Gastrocnemius medialis (tissue), 4 donors: ENCODE results near the gene SCARF2.

Experiments used
- POLR2A ChIP-seq, 2 donors: fragments of 450-650 bp; IDR thresholded peaks; one replicate each; pipeline ENCODE4 v1.6.1; 2017; ENCODE audit warnings: antibody characterized with exemption in 2 of 2, mild to moderate bottlenecking in 2 of 2, moderate library complexity in 2 of 2
- TF ChIP-seq, protein P1 (sequence below), 5 experiments: fragments of 450-650 bp in 3 of 5; fragments of 200-600 bp in 2 of 5; sonication (generic) in 2 of 5; IDR thresholded peaks in 4 of 5; conservative IDR thresholded peaks in 1 of 5; 1 replicate in 4 of 5; 2 replicates in 1 of 5; pipeline ENCODE4 v1.5.1; 2016 to 2019; ENCODE audit warnings: antibody characterized with exemption in 5 of 5, mild to moderate bottlenecking in 3 of 5, moderate library complexity in 3 of 5

- TF ChIP-seq, protein P1, sequence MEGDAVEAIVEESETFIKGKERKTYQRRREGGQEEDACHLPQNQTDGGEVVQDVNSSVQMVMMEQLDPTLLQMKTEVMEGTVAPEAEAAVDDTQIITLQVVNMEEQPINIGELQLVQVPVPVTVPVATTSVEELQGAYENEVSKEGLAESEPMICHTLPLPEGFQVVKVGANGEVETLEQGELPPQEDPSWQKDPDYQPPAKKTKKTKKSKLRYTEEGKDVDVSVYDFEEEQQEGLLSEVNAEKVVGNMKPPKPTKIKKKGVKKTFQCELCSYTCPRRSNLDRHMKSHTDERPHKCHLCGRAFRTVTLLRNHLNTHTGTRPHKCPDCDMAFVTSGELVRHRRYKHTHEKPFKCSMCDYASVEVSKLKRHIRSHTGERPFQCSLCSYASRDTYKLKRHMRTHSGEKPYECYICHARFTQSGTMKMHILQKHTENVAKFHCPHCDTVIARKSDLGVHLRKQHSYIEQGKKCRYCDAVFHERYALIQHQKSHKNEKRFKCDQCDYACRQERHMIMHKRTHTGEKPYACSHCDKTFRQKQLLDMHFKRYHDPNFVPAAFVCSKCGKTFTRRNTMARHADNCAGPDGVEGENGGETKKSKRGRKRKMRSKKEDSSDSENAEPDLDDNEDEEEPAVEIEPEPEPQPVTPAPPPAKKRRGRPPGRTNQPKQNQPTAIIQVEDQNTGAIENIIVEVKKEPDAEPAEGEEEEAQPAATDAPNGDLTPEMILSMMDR (IDR thresholded peaks at IDR 0.05 in 4 of 5, conservative IDR thresholded peaks at IDR 0.05 in 1 of 5), result peak; percentile 52 to 82 (median 77)
- TF ChIP-seq POLR2A (IDR thresholded peaks at IDR 0.05), result no peak
These were observed 18.6 kb upstream of the SCARF2 start for GRCh38 chr22:20456064-20456721.
